BJ (cell line): Measurements from ENCODE around the gene HOXA10. TPM values are rescaled to one million over a fixed set of nuclear protein-coding genes. Genes with fewer than 3 reads are reported as not detected.

Experiments used
- CTCF ChIA-PET: fragments of 350-600 bp; formaldehyde crosslinking; extraction: SDS; loops from one replicate; lab custom pipeline; 2021; ENCODE audit warnings: antibody characterized with exemption, inconsistent platforms; lab: Yijun Ruan, JAX
- POLR2A ChIA-PET: fragments of 300-600 bp; sonication (Branson Sonifier 250); formaldehyde crosslinking; extraction: SDS; loops from one replicate; lab custom pipeline; 2021; ENCODE audit warnings: antibody characterized with exemption; lab: Charles Lee
- DNase-seq: peaks from one replicate; pipeline ENCODE4 v3.0.0-alpha.2; 2011; ENCODE audit warnings: low read depth
- H3K27me3 ChIP-seq: 2 replicates; pipeline ENCODE4 v1.6.0; 2011; ENCODE audit warnings: low read length; ENCODE audit not compliant: control insufficient read depth, insufficient read depth
- H3K36me3 ChIP-seq: 2 replicates; pipeline ENCODE4 v1.5.1; 2011; ENCODE audit warnings: low read length; ENCODE audit not compliant: control insufficient read depth, insufficient read depth
- H3K4me3 ChIP-seq: 2 replicates; pipeline ENCODE4 v1.5.1; 2011; ENCODE audit warnings: low read depth, mild to moderate bottlenecking, control low read depth, low read length
- polyA plus RNA-seq: library from polyadenylated mRNA; depleted of rRNA; stranded (reverse); fragments of >200 nt; gene quantifications from 2 replicates; pipeline ENCODE4 v1.2.3, GENCODE V29; 2011
- TF ChIP-seq, protein P1 (sequence below): IDR thresholded peaks from 2 replicates; pipeline ENCODE4 v1.5.1; 2011; ENCODE audit warnings: low read depth, mild to moderate bottlenecking, control low read depth, inconsistent platforms, low read length, moderate library complexity; ENCODE audit not compliant: insufficient read depth

Gene HOXA10
- polyA plus RNA-seq, 1 experiment: 54.7 TPM

DNA sequence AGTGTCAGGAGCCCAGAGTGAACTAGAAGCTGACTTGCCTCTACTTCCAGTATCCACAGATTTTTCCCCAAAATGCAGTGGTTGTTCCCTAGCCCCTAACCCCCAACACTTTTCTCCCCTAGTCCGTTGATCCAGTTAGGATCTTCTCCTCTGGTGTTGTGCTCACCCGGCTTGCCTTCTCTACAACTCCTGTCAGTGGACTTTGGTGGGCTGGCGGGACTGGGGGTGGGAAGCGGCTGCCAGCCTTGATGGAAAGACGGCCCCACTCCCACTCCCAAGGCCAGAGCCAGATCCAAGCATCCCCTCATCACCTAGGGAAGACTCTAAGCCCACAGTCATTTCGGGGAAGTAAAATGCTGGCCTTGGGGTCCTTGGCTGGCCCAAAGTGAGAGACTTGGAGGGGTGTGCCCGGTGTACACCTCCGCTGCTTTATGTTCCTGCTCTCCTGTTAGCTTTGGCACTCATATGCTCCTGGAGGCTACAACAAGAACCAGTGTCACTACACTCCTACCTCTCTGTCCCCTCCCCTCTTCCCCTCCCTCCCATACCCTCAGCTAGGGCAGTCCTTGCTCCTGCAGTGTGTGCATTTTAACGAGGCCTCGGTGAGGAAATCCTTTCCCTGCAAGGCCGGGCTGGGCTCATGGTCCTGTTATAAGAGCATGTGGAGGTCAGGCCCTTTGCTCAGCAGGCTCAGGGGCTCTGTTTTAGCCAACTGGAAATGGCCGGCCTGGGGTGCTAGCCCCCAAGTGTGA, 930 bp upstream of the HOXA10 start:
- Histone ChIP-seq H3K4me3 (peak overlapping the region; percentile 72), H3K27me3 (no peaks in the 10 kb centered on the region), H3K36me3 (peaks cover 10% of the 10 kb centered on the region)
- POLR2A ChIA-PET: interaction anchor here (0.6 to 1.1 kb wide), 4 partner anchors 10 to 566 kb away, joined by 3 to 11 read pairs (median 4); partner anchors contain the start of gene HOXA11
- peak; percentile 41 for DNase-seq
- TF ChIP-seq, protein P1, sequence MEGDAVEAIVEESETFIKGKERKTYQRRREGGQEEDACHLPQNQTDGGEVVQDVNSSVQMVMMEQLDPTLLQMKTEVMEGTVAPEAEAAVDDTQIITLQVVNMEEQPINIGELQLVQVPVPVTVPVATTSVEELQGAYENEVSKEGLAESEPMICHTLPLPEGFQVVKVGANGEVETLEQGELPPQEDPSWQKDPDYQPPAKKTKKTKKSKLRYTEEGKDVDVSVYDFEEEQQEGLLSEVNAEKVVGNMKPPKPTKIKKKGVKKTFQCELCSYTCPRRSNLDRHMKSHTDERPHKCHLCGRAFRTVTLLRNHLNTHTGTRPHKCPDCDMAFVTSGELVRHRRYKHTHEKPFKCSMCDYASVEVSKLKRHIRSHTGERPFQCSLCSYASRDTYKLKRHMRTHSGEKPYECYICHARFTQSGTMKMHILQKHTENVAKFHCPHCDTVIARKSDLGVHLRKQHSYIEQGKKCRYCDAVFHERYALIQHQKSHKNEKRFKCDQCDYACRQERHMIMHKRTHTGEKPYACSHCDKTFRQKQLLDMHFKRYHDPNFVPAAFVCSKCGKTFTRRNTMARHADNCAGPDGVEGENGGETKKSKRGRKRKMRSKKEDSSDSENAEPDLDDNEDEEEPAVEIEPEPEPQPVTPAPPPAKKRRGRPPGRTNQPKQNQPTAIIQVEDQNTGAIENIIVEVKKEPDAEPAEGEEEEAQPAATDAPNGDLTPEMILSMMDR: no peak
- CTCF ChIA-PET: interaction anchor here (1.4 to 16.1 kb wide), 4 partner anchors 9 to 20 kb away, joined by 6 to 187 read pairs (median 22); partner anchors contain the start of gene HOXA11

DNA sequence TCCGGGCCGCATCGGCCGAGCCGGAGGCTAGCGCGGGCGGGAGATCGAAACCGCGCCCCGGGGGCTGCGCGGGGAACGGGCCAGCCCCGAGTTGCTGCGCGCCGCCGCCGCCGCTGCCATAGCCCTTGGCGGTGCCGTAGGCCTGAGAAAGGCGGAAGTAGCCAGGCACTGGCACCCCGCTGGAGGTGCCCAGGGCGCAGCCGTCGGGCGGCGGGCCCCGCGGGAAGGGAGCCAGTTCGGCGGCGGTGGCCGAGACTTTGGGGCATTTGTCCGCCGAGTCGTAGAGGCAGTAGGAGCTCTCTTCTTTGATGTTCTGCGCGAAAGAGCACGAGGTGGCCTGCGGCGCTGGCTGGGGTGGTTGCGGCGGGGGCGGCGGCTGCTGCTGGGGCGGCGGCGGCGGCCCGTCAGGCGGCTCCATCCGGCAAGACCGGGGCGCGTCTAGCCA, 587 bp downstream of the HOXA10 start:
- ChIA-PET CTCF (interaction anchor here (1.0 to 16.1 kb wide), 4 partner anchors 12 to 904 kb away, joined by 3 to 187 read pairs (median 14); partner anchors contain the start of gene HOXA11), POLR2A (interaction anchor here (0.8 to 1.3 kb wide), 3 partner anchors 13 to 897 kb away, joined by 3 to 8 read pairs (median 6); no protein-coding TSS in a partner anchor)
- TF ChIP-seq, protein P1: no peak
- DNase-seq: no peak
- Histone ChIP-seq H3K4me3 (peak overlapping the region; percentile 72), H3K36me3 (peaks cover 13% of the 10 kb centered on the region), H3K27me3 (no peaks in the 10 kb centered on the region)

DNA sequence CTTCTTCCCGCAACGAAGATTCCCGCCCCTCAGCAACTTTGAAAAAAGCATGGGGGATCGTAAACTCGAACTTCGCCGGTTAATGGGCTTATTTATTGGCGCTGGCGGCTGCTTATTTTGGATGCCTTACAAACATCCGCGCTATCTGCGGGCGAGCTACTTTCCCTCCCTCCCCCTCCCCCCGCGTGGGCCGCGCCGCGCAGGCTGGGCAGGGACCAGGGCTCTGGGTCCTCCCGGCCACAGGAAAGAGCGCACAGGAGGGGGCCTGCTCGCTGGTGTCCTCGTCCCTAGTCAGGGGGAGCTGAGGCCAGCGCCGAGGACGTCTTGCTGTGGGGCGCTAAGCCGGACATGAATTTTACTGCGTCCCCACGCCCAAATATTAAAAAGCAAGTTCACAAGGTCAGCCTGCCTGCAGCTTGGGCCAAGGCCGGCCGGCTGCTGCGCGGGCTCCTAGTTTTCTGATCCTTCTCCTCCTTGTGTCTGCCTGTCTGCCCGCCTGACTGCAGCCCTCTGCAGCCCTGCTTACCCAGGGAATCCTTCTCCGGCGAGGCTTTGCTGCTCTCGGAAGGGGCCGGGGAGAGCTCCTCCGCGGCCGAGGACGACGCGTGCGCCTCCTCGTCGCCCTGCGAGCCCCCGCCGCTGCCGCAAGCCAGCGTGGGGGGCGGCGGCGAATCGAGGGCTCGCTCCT, 1.2 kb downstream of the HOXA10 start:
- TF ChIP-seq, protein P1: no peak
- POLR2A ChIA-PET: interaction anchor here (0.8 to 1.3 kb wide), 3 partner anchors 14 to 897 kb away, joined by 3 to 8 read pairs (median 6); no protein-coding TSS in a partner anchor
- DNase-seq: peak; percentile 79
- peak overlapping the region; percentile 72 for H3K4me3 ChIP-seq
- H3K27me3 ChIP-seq: no peaks in the 10 kb centered on the region
- CTCF ChIA-PET: interaction anchor here (0.7 to 16.1 kb wide), 7 partner anchors 10 to 904 kb away, joined by 3 to 187 read pairs (median 3); partner anchors contain the start of gene HOXA11
- H3K36me3 ChIP-seq: peaks cover 15% of the 10 kb centered on the region

DNA sequence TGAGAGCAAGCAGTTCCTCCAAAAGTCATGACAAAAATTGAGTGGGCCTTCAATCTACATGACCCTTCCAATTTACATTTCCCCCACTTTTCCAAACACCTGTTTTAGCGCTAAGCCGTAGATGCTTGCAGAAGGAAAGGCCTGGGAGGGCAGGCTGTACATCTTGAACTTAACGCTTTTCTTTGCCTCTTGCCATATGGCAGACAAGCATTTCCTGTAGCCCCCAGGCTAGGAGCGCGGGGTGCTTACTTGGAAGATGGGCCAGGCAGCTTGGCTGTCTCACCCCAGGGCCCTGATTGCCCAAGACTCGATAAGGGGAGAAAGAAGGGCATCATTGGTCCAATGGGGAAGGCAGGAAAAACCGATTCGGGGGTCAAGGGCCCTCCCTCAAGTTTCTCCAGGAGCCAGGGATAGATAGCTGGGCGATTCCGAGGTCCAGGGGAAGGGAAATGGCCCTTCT, 1.8 kb downstream of the HOXA10 start:
- CTCF ChIA-PET: interaction anchor here (0.8 to 16.1 kb wide), 8 partner anchors 7 to 905 kb away, joined by 3 to 187 read pairs (median 4); partner anchors contain the start of gene HOXA11
- TF ChIP-seq, protein P1: no peak
- POLR2A ChIA-PET: interaction anchor here (1.1 to 1.3 kb wide), 2 partner anchors 15 to 23 kb away, joined by 6 to 8 read pairs; no protein-coding TSS in a partner anchor
- peaks cover 15% of the 10 kb centered on the region for H3K36me3 ChIP-seq
- no peak for DNase-seq
- H3K4me3 ChIP-seq: peak overlapping the region; percentile 72
- no peaks in the 10 kb centered on the region for H3K27me3 ChIP-seq
